ENCODE data around the gene GCN1.

GRCh38 chr12:120162763-120163162 is 31.8 kb downstream of the GCN1 start:
- no peak for TF ChIP-seq CTCF (IDR thresholded peaks at IDR 0.05)
- no peak for TF ChIP-seq POLR2A (IDR thresholded peaks at IDR 0.05)

Measured in body of pancreas (tissue), 4 donors.